ENCODE measurements around the gene PIK3R6.

DNA sequence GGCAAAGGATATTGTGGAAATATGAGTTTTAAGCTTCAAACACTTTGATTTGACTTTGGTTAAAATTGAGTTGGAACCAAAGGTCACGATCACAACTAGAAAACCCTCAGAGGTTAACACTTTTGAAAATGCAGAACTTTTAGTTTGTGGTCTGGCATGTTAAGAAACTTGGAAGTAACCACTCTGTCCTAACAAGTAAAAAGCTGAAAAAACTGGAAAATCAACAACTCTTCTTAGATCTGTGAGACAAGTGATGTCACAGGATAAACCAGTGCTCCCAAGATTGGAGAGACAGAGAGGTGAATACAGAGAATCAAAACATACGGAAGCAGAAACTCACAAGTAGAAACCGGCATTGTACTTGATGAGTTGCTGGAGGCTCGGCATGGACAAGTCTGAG, 85.7 kb downstream of the PIK3R6 start:
- TF ChIP-seq, protein P1, sequence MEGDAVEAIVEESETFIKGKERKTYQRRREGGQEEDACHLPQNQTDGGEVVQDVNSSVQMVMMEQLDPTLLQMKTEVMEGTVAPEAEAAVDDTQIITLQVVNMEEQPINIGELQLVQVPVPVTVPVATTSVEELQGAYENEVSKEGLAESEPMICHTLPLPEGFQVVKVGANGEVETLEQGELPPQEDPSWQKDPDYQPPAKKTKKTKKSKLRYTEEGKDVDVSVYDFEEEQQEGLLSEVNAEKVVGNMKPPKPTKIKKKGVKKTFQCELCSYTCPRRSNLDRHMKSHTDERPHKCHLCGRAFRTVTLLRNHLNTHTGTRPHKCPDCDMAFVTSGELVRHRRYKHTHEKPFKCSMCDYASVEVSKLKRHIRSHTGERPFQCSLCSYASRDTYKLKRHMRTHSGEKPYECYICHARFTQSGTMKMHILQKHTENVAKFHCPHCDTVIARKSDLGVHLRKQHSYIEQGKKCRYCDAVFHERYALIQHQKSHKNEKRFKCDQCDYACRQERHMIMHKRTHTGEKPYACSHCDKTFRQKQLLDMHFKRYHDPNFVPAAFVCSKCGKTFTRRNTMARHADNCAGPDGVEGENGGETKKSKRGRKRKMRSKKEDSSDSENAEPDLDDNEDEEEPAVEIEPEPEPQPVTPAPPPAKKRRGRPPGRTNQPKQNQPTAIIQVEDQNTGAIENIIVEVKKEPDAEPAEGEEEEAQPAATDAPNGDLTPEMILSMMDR (conservative IDR thresholded peaks at IDR 0.05 in 1 of 2, IDR thresholded peaks at IDR 0.05 in 1 of 2; ENCODE audit: extremely low read depth in 1 of 2, insufficient read depth in 1 of 2, low read depth in 1 of 2, low read length in 2 of 2), result no peak
- TF ChIP-seq EZH2 (IDR thresholded peaks at IDR 0.05; ENCODE audit: borderline replicate concordance, low read length), result no peak
